ENCODE data around the gene SLC37A3. TPM values are rescaled to one million over a fixed set of nuclear protein-coding genes. Genes with fewer than 3 reads are reported as not detected.

SLC37A3 gene
- total and polyA plus RNA-seq, 2 donors from 2014 or later, result 19.5 to 50.3 TPM

- no peak for DNase-seq
- no peak for TF ChIP-seq CTCF (IDR thresholded peaks at IDR 0.05; ENCODE audit: borderline replicate concordance, extremely low read depth, insufficient read depth)
- H3K36me3 ChIP-seq (ENCODE audit: control insufficient read depth in 2 of 3, insufficient read depth in 3 of 3, low read length in 3 of 3), result no peaks in the 10 kb centered on the region
- intact Hi-C loops (cut with DNase I), result no loop called here
- no peaks in the 10 kb centered on the region for H3K27me3 ChIP-seq (ENCODE audit: control insufficient read depth, insufficient read depth, low read length)
- FAIRE-seq, result no peak
- H3K9me3 ChIP-seq (ENCODE audit: control insufficient read depth in 2 of 3, insufficient read depth in 1 of 3, low read length in 3 of 3), result no peaks in the 10 kb centered on the region
- H3K27ac ChIP-seq (ENCODE audit: low read depth in 2 of 2, low read length in 2 of 2), result no peak overlapping the region
- no peak overlapping the region for H3K9ac ChIP-seq (ENCODE audit: low read length in 3 of 3)
- H3K4me1 ChIP-seq (ENCODE audit: control insufficient read depth in 2 of 3, insufficient read depth in 2 of 3, low read depth in 1 of 3, low read length in 3 of 3), result no peaks in the 10 kb centered on the region
- H3K4me3 ChIP-seq (ENCODE audit: low read length in 3 of 3), result no peak overlapping the region
Observed at GRCh38 chr7:140441519-140441918, 43.2 kb upstream of the SLC37A3 start.

GRCh38 chr7:140440593-140440992, 42.3 kb upstream of the SLC37A3 start:
- FAIRE-seq (no peak), DNase-seq (no peak)
- Histone ChIP-seq H3K4me3 (ENCODE audit: low read length in 3 of 3) (no peak overlapping the region), H3K9me3 (ENCODE audit: control insufficient read depth in 2 of 3, insufficient read depth in 1 of 3, low read length in 3 of 3) (no peaks in the 10 kb centered on the region), H3K27ac (ENCODE audit: low read depth in 2 of 2, low read length in 2 of 2) (no peak overlapping the region), H3K36me3 (ENCODE audit: control insufficient read depth in 2 of 3, insufficient read depth in 3 of 3, low read length in 3 of 3) (no peaks in the 10 kb centered on the region), H3K4me1 (ENCODE audit: control insufficient read depth in 2 of 3, insufficient read depth in 2 of 3, low read depth in 1 of 3, low read length in 3 of 3) (no peaks in the 10 kb centered on the region), H3K27me3 (ENCODE audit: control insufficient read depth, insufficient read depth, low read length) (no peaks in the 10 kb centered on the region), H3K9ac (ENCODE audit: low read length in 3 of 3) (no peak overlapping the region)
- no peak for TF ChIP-seq CTCF (IDR thresholded peaks at IDR 0.05; ENCODE audit: borderline replicate concordance, extremely low read depth, insufficient read depth)
- intact Hi-C loops (cut with DNase I), result no loop called here

GRCh38 chr7:140439359-140439758, 41.0 kb upstream of the SLC37A3 start:
- Histone ChIP-seq H3K4me1 (ENCODE audit: control insufficient read depth in 2 of 3, insufficient read depth in 2 of 3, low read depth in 1 of 3, low read length in 3 of 3) (no peaks in the 10 kb centered on the region), H3K36me3 (ENCODE audit: control insufficient read depth in 2 of 3, insufficient read depth in 3 of 3, low read length in 3 of 3) (no peaks in the 10 kb centered on the region), H3K27ac (ENCODE audit: low read depth in 2 of 2, low read length in 2 of 2) (no peak overlapping the region), H3K9me3 (ENCODE audit: control insufficient read depth in 2 of 3, insufficient read depth in 1 of 3, low read length in 3 of 3) (no peaks in the 10 kb centered on the region), H3K9ac (ENCODE audit: low read length in 3 of 3) (no peak overlapping the region), H3K4me3 (ENCODE audit: low read length in 3 of 3) (no peak overlapping the region), H3K27me3 (ENCODE audit: control insufficient read depth, insufficient read depth, low read length) (no peaks in the 10 kb centered on the region)
- TF ChIP-seq CTCF (IDR thresholded peaks at IDR 0.05; ENCODE audit: borderline replicate concordance, extremely low read depth, insufficient read depth), result no peak
- FAIRE-seq, result no peak
- DNase-seq, result no peak
- intact Hi-C loops (cut with DNase I), result no loop called here

GRCh38 chr7:140435252-140435895, 37.0 kb upstream of the SLC37A3 start:
- peak in 2 of 5 donors; percentile 34 to 61 for DNase-seq
- no peaks in the 10 kb centered on the region for H3K9me3 ChIP-seq (ENCODE audit: control insufficient read depth in 2 of 3, insufficient read depth in 1 of 3, low read length in 3 of 3)

More at GRCh38 chr7:140435252-140435895, 37.0 kb upstream of the SLC37A3 start:
- no peaks in the 10 kb centered on the region for H3K27me3 ChIP-seq (ENCODE audit: control insufficient read depth, insufficient read depth, low read length)
- FAIRE-seq, result no peak
- no peaks in the 10 kb centered on the region for H3K36me3 ChIP-seq (ENCODE audit: control insufficient read depth in 2 of 3, insufficient read depth in 3 of 3, low read length in 3 of 3)
- H3K4me1 ChIP-seq (ENCODE audit: control insufficient read depth in 2 of 3, insufficient read depth in 2 of 3, low read depth in 1 of 3, low read length in 3 of 3), result no peaks in the 10 kb centered on the region
- intact Hi-C loops (cut with DNase I), result no loop called here
- no peak overlapping the region for H3K9ac ChIP-seq (ENCODE audit: low read length in 3 of 3)
- H3K27ac ChIP-seq (ENCODE audit: low read depth in 2 of 2, low read length in 2 of 2), result no peak overlapping the region
- no peak for TF ChIP-seq CTCF (IDR thresholded peaks at IDR 0.05; ENCODE audit: borderline replicate concordance, extremely low read depth, insufficient read depth)
- no peak overlapping the region for H3K4me3 ChIP-seq (ENCODE audit: low read length in 3 of 3)
